Psoas muscle (tissue), 8 donors: Measurements from ENCODE around the gene NEK6. TPM values are rescaled to one million over a fixed set of nuclear protein-coding genes. Genes with fewer than 3 reads are reported as not detected.

Experiments used
- ATAC-seq, 4 donors: fragments of 200-7000 bp; cut with Tn5 transposase; one replicate each; pipeline ENCODE4 v1.9.1; 2020; ENCODE audit warnings: moderate library complexity in 3 of 4, mild to moderate bottlenecking in 2 of 4
- DNase-seq, 2 donors: peaks; one replicate each; pipeline ENCODE4 v3.0.0-alpha.2; 2020
- H3K27ac ChIP-seq: fragments of 200-600 bp; one replicate; pipeline ENCODE4 v1.8.0; 2022
- H3K27me3 ChIP-seq, 3 donors: fragments of 200-600 bp in 1 of 3; one replicate each; pipeline versions ENCODE4 v1.6.1 to v1.8.0; 2013 to 2022; ENCODE audit warnings: low read length in 2 of 3, mild to moderate bottlenecking in 2 of 3, moderate library complexity in 1 of 3; ENCODE audit not compliant: insufficient read depth in 3 of 3
- H3K36me3 ChIP-seq, 2 donors: fragments of 200-600 bp in 1 of 2; one replicate each; pipeline versions ENCODE4 v1.6.1 to v1.8.0; 2013 to 2022; ENCODE audit warnings: low read depth in 1 of 2, mild to moderate bottlenecking in 1 of 2, moderate library complexity in 1 of 2; ENCODE audit not compliant: insufficient read depth in 1 of 2
- H3K4me1 ChIP-seq: fragments of 200-600 bp; one replicate; pipeline ENCODE4 v1.8.0; 2022
- H3K4me3 ChIP-seq: fragments of 200-600 bp; one replicate; pipeline ENCODE4 v1.8.0; 2022; ENCODE audit warnings: mild to moderate bottlenecking
- H3K9me3 ChIP-seq: fragments of 200-600 bp; one replicate; pipeline ENCODE4 v1.8.0; 2022
- WGBS, 3 donors: extraction: QIAGEN DNeasy Blood & Tissue Kit; methylation state at CpG; one replicate each; pipeline versions ENCODE4 v1.1.6 to v1.1.7; 2013; 5-methylcytosine and 5-hydroxymethylcytosine counted together
- intact Hi-C, 2 donors: fragments of 100-400 bp; cut with DNase I; formaldehyde crosslinking; loops; one replicate each; pipeline versions ENCODE4 v1.11.0 to v1.14.2; 2022
- polyA plus RNA-seq, 3 donors: library from polyadenylated mRNA; stranded (reverse); fragments of 200-250 nt; gene quantifications; one replicate each; pipeline ENCODE4 v1.2.3, GENCODE V29; 2013
- total RNA-seq, 4 donors: library from RNA; stranded (reverse); fragmentation: NEBNext Ultra II Directional in 2 of 4; extraction: Animal tissue kit (Norgen Biotek cat#: 25700) in 2 of 4; gene quantifications; one replicate each; pipeline versions ENCODE4 v1.2.1 to v1.2.4, GENCODE V29; 2021 to 2023
- TF ChIP-seq, protein P1 (sequence below): fragments of 200-600 bp; IDR thresholded peaks from one replicate; pipeline ENCODE4 v1.8.0; 2022; ENCODE audit warnings: antibody characterized with exemption
- donor health status: healthy with polysubstance abuse.
- donor health status: DM: no; HTN: no; CAD: no; lungs with moderate emphysema.
- donor health status: Bipolar disorder and iron deficiency.
- donor health status: healthy.
- donor health status: DM: yes; HTN: yes; CAD: no.
- donor health status: DM: no; HTN: no; CAD: no.
- donor health status: DM: no; HTN: no; CAD: no.
- donor health status: DM: yes; HTN: yes; CAD: no.

The NEK6 gene
- total and polyA plus RNA-seq, 7 donors, result 2.0 to 16.0 (median 5.3) TPM

- H3K9me3 ChIP-seq, result no peaks in the 10 kb centered on the region
- ATAC-seq, result no peak
- no peak overlapping the region for H3K27ac ChIP-seq
- intact Hi-C loops, result no loop called here
- TF ChIP-seq, protein P1, sequence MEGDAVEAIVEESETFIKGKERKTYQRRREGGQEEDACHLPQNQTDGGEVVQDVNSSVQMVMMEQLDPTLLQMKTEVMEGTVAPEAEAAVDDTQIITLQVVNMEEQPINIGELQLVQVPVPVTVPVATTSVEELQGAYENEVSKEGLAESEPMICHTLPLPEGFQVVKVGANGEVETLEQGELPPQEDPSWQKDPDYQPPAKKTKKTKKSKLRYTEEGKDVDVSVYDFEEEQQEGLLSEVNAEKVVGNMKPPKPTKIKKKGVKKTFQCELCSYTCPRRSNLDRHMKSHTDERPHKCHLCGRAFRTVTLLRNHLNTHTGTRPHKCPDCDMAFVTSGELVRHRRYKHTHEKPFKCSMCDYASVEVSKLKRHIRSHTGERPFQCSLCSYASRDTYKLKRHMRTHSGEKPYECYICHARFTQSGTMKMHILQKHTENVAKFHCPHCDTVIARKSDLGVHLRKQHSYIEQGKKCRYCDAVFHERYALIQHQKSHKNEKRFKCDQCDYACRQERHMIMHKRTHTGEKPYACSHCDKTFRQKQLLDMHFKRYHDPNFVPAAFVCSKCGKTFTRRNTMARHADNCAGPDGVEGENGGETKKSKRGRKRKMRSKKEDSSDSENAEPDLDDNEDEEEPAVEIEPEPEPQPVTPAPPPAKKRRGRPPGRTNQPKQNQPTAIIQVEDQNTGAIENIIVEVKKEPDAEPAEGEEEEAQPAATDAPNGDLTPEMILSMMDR, result no peak
- H3K27me3 ChIP-seq, result no peaks in the 10 kb centered on the region
- H3K4me3 ChIP-seq, result no peak overlapping the region
- peaks cover 0 to 4% of the 10 kb centered on the region in 2 donors for H3K36me3 ChIP-seq
- no peak for DNase-seq
- H3K4me1 ChIP-seq, result peaks cover 24% of the 10 kb centered on the region
- 85 to 87% (median 86%) methylated on average over 11 of the region's 11 CpGs for WGBS, 3 donors
These were observed 42.6 kb downstream of the NEK6 start for GRCh38 chr9:124300312-124300711.

- intact Hi-C loops, result no loop called here
- ATAC-seq (no peak), DNase-seq (no peak)
- H3K27me3 ChIP-seq, result no peaks in the 10 kb centered on the region
- H3K4me1 ChIP-seq, result no peaks in the 10 kb centered on the region
- WGBS, 3 donors, result 92 to 95% (median 94%) methylated on average over 4 of the region's 4 CpGs
- no peak overlapping the region for H3K4me3 ChIP-seq
- peaks cover 0 to 4% of the 10 kb centered on the region in 2 donors for H3K36me3 ChIP-seq
- H3K27ac ChIP-seq, result no peak overlapping the region
- H3K9me3 ChIP-seq, result no peaks in the 10 kb centered on the region
- TF ChIP-seq, protein P1, result no peak
These were observed 45.2 kb downstream of the NEK6 start for GRCh38 chr9:124302921-124303320.

- TF ChIP-seq, protein P1, result no peak
- no peak for ATAC-seq
- 81 to 87% (median 86%) methylated on average over 14 of the region's 14 CpGs for WGBS, 3 donors
- no peak overlapping the region for H3K27ac ChIP-seq
- intact Hi-C loops, result no loop called here
- H3K4me1 ChIP-seq, result no peaks in the 10 kb centered on the region
- H3K27me3 ChIP-seq, result no peaks in the 10 kb centered on the region
- DNase-seq, result no peak
- no peaks in the 10 kb centered on the region for H3K9me3 ChIP-seq
- no peak overlapping the region for H3K4me3 ChIP-seq
- peaks cover 0 to 4% of the 10 kb centered on the region in 2 donors for H3K36me3 ChIP-seq
These were observed 46.0 kb downstream of the NEK6 start for GRCh38 chr9:124303762-124304161.

- H3K9me3 ChIP-seq, result no peaks in the 10 kb centered on the region
- TF ChIP-seq, protein P1, result no peak
- H3K27me3 ChIP-seq, result no peaks in the 10 kb centered on the region
- no peaks in the 10 kb centered on the region for H3K4me1 ChIP-seq
- DNase-seq, result no peak
- H3K27ac ChIP-seq, result no peak overlapping the region
- intact Hi-C loops, result no loop called here
- 90 to 91% (median 90%) methylated on average over 8 of the region's 8 CpGs for WGBS, 3 donors
- H3K4me3 ChIP-seq, result no peak overlapping the region
- H3K36me3 ChIP-seq, result peaks cover 0 to 4% of the 10 kb centered on the region in 2 donors
- ATAC-seq, result no peak
These were observed 46.5 kb downstream of the NEK6 start for GRCh38 chr9:124304285-124304684.

DNA sequence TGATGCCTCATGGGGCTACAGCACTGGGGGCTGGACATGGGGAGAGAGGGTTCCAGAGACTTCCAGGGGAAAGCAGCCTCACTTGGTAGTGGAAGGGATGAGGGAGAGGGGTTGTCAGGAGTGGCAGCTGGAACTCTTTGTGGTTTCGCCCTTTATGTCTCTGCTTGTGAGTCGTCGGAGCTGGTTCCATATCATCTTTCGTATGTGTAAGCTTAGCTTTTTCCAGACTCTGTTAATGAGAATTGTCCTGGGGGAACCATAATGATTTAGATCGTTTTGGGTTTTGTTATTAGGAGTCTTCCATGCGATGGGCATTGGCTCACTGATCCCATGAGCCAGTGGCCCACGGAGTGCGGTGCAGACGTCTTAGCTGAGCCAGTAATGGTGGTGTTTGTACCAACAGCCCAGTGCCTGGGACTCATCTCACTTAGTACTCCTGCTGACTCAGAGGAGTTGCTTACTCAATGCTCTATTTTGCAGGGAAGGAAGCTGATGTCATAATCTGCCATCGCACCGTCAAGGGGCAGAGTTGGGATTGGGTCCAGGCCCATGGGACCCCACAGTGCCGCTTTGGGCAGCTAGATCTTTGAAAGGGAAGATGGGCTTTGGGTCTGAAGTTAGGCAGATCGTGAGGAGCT, 48.5 kb downstream of the NEK6 start:
- intact Hi-C loops, result no loop called here
- 67 to 80% (median 69%) methylated on average over 13 of the region's 13 CpGs for WGBS, 3 donors
- TF ChIP-seq, protein P1, result no peak
- H3K27ac ChIP-seq, result no peak overlapping the region
- H3K27me3 ChIP-seq, result no peaks in the 10 kb centered on the region
- no peak overlapping the region for H3K4me3 ChIP-seq
- H3K36me3 ChIP-seq, result peaks cover 0 to 4% of the 10 kb centered on the region in 2 donors
- no peaks in the 10 kb centered on the region for H3K4me1 ChIP-seq
- H3K9me3 ChIP-seq, result no peaks in the 10 kb centered on the region
- ATAC-seq (peak in 1 of 4 donors; percentile 21), DNase-seq (no peak)
